Dermis microvascular lymphatic vessel endothelial cell (primary cell): ENCODE data around the gene HUNK. TPM values are rescaled to one million over a fixed set of nuclear protein-coding genes. Genes with fewer than 3 reads are reported as not detected.
"Not testable (repeated sequence)": the region's sequence is repeated elsewhere in the genome, so short reads cannot be mapped to it uniquely, and the experiment has no call there.

Experiments used
- DNase-seq, 2 donors: peaks; one replicate each; pipeline versions ENCODE4 v3.0.0 to v3.0.0-alpha.2; 2010; ENCODE audit warnings: low read depth in 2 of 2
- total RNA-seq: library from RNA; depleted of rRNA; stranded (reverse); fragments of >200 nt; gene quantifications from 2 replicates; pipeline ENCODE4 v1.2.1, GENCODE V29; 2014

HUNK gene
- under 0.01 TPM in 2 replicates for total RNA-seq

DNA sequence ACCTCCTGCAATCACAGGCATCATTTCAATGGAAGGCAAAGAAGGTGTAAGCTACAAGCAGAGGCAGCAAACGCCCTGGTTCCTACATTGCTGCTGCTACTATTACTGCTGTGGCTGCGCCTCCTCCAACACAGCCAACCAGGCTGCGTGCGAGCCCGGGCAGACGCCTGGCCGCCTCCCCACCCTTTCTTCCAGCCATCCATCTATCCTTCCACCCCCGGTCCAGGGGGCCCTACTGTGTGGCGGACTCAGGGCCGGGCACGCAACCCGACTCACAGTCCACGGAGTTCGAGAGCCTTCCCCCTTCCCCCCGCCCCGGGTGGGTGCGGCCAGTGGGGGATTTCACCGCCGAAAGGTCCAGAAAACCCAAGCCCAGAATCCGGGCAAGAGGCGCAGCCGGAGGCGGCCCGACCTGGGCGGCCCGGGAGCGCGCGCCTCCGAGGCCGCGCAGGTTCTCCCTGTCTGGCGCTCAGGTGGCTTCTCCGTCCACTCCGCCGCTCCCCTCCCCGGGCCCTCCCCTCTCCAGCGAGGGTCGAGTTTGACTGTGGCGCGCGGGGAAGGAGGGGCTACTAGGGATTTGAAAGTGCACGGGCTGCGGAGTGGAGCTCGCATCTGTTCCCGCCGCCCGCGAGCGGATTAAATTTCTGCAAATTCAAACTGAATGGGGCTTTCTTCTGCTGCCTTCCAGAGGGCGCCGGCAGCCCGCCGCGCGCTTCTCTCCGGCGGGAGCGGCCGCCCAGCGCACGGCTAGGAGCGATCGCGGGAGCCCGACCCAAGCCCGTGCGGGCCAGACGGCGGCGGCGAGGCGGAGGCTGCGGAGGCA lies at the start of gene HUNK:
TSS of gene HUNK (plus strand) at position 569 of the 823 bp plus-strand sequence. CDS start 655 bp downstream, outside the sequence.
- DNase-seq = peak in 1 of 2 donors; percentile 21

DNA sequence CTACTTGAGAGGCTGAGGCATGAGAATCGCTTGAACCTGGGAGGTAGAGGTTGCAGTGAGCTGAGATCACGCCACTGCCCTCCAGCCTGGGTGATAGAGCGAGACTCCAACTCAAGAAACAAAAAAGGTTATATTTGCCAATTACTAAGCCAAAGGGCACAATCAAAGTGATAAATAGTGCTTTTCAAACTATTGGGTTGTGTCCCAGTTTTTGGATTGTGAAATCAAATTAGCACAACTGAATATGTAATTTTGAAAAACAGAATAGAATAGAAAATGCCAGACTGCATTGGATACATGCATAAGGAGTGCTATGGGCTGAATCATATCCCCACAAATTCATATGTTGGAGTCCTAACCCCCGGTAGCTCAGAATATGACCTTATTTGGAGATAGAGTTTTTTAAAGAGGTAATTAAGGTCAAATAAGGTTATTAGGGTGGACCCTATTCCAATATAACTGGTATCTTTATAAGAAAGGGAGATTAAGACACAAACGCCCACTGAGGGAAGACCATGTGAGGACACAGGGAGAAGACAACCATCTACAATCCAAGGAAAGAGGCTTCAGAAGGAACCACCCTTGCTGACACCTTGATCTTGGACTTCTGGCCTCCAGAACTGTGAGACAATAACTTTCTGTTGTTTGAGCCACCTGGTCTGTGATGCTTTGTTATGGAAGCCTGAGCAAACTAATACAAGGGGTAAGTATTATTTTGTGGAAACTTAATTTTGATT lies 42.9 kb upstream of the HUNK start:
- no peak for DNase-seq

DNA sequence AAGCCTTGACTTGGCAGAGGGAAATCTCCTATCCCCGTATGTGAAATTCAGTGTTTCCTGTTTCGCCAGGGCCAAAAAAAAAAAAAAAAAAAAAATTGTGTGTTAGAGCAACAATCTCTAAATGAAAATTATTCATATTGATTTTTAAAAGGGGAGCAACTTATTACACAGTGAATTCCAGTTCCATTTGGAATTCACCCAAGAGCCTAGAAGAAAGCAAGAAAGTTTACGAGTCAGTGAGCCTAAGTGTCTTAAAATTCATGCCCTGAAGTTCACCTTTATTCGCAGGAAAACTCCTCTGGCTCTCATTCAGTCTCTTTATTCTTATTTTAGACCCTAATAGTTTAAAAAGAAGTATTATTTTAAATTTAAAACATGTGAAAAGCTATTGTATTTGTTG lies 42.1 kb upstream of the HUNK start:
- DNase-seq = no peak

DNA sequence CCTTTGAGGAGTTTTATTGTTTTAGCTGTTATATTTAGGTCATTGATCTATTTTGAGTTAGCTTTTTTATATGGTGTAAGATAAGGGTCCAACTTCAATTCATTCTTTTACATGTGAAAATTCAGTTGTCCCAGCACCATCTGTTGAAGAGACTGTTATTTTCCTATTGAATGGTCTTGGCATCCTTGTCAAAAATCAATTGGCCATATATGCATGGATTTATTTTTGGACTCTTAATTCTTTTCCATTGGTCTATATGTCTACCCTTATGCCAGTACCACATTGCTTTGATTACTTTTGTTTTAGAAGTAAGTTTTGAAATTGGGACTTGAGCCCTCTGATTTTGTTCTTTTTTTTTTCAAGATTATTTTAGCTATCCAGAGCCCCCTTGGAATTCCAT lies 35.8 kb upstream of the HUNK start:
- DNase-seq = no peak

DNA sequence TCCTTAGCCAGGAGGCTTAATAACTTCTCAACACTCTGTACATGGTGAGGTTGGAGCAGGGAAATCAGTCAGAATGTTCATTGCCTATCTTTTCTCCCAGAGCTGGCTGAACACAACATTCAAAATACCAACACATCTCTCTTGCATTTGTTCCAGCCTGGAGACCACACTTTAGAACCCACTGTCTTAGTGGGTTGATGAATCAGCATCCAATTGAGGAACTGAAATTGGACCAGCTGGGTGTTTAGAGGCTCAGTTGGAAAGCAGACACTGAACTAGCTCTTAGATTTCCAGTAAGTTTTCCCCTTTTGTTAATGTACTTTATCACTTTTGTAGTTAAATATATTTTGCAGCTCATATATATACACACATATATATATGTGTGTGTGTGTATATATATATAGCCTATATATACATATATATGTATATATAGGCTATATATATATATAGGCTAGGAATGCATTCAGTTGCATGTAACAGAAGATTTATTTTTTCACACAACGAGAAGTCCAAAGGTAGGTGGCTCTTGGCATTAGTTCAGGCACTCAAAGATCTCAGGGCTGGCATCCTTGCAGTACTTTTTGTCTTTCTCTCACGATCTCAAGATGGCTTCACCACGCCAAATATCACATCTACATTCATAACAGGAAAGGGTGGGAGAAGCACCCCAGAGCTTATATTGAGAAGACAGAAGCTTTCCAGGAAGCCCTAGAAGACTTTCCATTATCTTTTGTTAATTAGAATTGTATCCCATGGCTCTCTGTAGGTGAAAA lies 35.0 kb upstream of the HUNK start:
- DNase-seq = no peak

DNA sequence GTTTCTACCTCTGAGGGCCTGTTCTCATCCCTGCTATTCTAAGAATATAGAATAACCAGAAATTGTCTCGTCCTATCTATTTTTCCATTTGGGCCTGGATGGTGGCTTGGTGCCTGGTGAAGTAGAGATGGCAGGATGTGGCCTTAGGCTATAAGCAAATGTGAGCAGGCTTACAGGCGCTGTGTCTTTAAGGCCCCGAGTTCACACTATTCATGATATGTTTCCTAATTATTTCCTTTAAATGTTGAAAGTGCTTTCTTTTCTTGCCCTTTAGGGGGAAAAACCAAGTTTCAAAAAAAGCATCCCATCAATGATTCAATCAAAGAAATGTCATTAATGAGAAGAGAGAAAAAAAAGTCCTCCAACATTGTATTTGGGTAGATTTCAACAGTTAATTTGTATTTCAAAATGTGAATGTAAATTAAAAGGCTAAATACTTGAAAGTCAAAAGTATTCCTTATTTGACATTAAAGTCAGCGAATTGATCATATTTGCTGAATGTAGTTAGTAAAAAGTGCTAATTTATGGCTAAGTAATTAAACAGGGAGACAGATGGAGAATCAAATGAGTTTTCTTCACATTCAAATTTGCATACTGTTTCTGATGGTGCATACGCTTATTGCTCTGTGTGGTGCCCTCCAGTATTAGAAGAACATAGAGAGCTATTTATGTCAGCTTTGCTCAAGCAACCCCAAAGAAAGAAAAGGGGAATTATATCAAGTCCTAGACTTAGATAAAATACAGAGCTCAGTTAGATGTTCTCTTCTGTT lies 34.0 kb upstream of the HUNK start:
- DNase-seq = no peak

DNA sequence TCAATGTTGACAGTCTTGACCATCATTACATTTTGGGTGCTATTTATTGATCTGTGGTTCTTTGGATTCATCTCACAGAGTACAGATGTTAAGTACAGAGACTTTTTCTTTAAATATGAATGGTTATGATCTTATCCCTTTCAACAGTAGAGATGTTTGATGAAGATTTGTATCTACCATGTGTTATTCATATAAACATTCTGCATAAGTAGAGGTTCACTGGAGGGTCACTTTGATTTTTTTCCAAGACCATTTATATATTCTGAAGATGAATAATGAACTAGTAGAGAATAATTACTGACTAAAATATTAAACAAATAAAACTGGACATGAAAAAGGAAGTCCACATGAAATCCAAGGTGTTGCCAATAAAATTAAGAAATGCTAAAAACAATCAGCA lies 28.6 kb upstream of the HUNK start:
- no peak for DNase-seq

DNA sequence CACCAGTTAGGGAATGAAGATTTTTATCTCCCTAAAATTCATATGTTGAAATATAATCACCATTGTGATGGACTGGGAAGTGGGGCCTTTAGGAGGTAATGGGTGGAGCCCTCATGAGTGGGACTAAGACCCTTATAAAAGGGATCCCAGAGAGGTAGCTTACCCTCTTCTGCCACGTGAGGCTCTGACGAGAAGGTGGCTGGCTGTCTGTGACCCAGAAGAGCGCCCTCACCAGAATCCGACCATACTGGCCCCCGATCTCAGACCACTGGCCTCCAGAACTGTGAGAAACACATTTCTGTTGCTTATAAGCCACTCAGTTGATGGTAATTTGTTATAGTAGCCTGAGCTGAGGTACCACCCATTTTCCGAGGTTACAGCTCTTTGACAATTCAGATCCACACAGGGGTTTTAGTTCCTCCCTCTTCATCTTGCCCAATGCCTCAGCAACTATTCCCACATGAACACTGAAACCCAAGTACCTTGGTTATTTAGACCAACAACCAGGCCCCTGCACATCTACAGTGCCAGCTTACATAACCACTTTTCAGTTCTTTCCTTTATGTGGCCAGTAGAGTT lies 27.6 kb upstream of the HUNK start:
- DNase-seq = no peak

DNA sequence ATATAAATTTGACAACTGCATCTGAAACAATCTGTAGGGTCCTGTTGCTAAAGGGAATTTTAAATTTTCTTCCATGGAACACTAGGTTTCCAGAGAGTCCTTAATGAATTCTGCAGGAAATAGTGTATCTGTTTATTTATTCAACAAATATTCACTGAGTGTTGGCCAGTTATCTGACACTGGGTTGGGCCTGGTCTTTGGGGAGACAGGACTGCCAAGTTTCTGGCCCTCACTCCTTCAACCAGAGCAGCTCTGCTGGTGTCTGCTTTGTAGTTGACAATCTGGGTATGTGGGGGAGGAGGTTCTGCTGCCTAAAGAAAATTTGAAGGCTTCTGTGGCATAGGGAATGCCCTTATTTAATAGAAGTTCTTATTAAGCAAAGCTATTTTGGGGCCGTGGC lies 26.1 kb upstream of the HUNK start:
- no peak for DNase-seq

DNA sequence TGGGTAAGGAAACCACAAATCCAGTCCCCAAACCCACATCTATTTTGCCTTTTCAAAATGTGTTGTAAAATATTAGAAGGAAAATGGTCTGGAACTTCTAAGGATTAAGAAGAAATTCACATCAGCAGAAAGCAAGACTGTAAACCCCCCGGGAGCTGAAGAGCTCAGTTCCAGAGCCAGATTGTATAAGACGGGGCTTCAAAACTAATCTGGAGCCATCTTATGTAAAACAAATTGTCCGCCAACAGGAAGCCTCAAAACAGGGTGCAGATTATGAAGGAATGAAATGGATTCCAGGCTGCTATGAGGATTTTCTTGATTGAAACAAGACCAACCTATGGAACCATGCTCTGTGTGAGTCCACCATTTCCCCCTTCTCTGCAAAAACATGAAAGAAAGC lies 25.1 kb upstream of the HUNK start:
- no peak for DNase-seq

DNA sequence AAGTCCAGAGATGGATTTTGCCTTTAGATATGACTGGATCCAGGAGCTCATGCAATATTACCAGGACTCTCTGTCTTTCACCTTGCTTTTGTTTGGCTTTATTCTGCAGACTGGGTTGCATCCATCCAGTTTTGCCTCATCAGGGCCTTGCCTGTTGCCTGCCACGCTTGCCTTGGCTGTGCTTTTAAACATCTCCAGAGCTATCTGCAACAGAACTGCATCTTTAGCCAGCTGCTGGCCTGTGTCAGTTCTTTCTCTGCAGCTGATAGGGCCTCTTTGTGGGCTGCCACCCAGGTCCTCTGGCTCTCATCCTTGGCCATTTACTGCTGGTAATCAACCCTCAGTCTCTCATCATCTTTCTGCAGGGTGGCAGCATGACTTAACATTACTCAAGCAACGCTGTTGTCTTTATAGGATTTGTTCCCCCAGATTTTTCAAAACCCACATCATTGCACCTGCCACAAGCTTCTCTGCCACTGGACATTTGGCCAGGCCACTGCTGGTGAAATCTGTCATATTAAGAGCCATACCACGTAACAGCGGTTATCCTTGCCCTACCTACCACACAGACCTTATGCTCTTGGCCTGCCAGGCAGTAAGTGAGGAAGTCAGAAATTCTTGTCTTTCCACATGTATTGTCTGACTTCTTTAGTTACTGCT lies 24.4 kb upstream of the HUNK start:
- no peak for DNase-seq

DNA sequence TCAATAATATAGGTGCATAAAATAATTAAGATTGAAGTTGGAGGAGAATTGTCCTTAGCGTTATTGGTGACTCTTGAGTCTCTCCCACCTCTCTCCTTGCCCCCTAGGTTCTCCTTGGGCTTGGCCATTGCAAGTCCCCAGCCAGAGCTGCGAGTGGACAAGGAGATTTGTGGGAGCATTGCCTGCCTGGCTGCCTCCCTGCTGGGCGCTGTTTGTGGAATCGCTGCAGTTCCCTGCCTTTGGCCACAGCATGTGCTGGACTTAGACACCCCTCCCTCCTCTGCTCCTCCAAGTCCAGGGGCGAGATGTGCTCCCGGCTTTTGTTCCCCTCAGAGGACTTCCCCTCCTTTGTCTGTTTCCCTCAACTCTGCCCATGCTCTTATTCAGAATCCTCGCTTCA lies 21.9 kb upstream of the HUNK start:
- no peak for DNase-seq

DNA sequence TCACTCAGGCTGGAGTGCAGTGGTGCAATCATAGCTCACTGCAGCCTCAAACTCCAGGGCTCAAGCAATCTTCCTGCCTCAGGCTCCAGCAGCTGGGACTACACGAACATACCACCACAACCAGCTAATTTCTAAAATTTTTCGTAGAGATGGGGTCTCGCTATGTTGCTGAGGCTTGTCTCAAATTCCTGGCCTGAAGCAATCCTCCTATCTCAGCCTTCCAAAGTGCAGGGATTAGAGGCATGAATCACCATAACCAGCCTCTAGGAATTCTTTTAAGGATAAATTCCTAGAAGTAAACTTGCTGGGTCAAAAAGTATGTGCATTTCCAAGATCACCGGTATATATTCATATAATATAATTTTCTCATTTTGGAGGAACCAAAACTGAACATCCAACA lies 17.6 kb upstream of the HUNK start:
- DNase-seq = no peak

DNA sequence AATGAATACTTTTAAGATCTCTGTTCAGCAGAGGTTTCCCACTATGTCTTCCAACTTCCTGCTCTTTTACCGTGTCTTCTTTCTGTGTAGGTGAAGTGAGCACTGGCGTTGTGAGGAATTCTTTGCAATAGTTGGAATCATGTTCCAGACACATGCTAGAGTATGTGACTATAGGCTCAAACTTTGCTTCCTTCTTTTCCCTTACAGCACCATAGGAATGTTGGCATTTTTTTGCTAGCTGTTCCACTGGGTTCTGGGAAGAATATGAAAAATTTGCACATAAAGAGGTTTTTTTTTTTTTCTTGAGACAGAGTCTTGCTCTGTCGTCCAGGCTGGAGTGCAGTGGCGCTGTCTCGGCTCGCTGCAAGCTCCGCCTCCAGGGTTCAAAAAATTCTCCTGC lies 15.7 kb upstream of the HUNK start:
- DNase-seq = no peak

DNA sequence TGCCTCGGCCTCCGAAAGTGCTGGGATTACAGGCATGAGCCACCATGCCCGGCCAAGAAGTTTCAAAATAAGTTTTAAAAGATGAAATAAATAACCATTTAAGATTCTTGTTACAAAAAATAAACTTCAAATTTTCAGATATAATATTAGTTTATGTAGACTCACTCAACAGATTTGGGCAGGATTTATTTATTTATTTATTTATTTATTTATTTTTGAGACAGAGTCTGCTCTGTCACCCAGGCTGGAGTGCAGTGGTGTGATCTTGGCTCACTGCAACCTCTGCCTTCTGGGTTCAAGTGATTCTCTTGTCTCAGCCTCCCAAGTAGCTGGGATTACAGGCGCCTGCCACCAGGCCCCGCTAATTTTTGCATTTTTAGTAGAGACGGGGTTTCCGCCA lies 15.2 kb upstream of the HUNK start:
- DNase-seq = not testable (repeated sequence)

DNA sequence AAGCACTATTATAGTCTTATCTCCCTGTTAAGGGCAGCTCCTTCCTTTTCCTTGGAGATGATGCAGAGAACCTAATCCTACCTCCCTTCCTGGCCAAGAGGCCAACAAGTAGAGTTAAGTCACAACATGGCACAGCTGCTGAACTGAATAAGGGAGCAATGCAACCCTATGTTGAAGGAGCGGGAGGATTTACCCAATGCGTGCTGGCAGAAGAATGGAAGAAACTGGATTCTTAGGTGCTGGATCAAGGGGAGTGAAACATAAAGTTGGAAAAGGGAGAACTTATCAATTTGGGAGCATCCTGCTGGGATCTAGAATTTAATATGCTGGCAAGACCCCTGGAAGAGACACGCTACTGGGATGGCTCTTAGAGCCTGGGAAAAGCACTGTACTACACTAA lies 12.0 kb upstream of the HUNK start:
- no peak for DNase-seq

DNA sequence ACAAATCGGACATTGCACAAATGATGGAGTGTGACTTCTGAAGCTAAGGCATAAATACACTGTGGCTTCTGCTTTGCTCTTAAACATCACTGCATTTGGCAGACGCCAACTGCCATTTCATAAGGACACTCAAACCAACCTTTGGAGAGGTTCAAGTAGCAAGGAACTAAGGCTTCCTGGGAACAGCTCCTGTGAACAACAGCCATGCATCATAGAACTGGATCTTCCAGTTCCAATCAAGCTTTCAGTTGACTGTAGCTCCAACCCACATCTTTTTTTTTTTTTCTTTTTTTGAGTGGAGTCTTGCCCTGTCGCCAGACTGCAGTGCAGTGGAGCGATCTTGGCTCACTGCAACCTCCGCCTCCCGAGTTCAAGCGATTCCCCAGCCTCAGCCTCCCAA lies 10.7 kb upstream of the HUNK start:
- DNase-seq = no peak

DNA sequence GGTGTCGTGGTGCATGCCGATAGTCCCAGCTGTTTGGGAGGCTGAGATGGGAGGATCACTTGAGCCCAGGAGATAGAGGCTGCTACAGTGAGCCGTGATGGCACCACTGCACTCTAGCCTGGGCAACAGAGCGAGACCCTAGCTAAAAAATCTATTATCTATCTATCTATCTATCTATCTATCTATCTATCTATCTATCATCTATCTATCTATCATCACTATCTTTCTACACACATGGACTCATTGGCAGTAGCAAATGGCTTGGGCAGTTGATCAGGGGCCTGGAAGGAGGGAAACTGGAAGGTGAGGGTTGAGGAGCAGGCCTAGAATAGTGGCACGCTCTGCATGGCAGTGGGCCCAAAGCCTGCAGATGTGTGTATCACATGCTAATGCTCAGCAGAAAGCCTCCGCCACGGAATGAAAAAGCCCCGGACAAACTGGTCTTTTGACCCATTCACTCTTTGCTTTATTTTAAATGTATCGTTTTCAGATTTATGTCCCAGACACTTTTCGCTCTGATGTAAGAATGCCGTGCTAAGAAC lies 7.3 kb upstream of the HUNK start:
- no peak for DNase-seq

DNA sequence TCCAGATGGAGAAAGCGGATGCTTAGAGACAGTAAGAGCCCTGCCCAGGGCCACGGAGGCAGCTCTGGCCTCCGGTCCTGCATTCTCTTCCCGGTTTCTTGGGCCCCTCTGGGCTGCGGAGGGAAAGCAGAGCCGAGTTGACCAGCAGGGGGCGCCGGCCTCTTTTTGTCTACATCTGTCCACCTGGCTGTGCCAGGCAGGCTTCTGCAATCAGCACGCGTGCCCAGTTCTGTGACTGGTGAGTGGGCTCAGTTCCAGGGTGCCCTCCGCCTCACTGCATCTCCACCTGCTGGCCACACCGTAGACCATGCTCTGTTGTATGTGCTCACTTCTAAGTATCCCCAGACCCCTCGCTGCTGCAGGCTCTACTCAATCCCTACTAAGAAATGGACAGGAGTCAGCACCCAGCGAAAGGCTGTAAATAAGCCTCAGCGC lies 6.7 kb upstream of the HUNK start:
- peak; percentile 62 to 79 for DNase-seq

DNA sequence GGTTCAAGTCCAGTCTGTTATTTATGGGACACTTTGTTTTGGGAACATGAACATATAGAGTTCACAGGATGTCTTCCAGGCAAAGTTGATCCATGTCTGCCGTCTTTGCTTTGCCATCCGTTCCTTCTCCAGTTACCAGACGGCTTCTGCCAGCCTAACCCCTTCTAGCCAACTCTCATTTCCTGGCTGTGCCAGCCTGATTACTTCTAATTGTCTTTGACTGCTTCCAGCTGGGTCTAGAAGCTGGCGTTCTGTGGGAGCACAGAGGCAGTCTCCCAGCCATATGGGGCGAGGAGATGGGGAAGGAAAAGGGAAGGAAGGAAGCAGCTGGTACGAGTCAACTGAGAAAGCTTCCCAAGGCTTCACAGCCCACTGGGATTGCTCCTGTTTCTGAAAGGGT lies 3.1 kb upstream of the HUNK start:
- no peak for DNase-seq
